Tibial artery (tissue), 4 donors: ENCODE results near the gene HACD4.
"Not testable (repeated sequence)": the region's sequence is repeated elsewhere in the genome, so short reads cannot be mapped to it uniquely, and the experiment has no call there.

Experiments used
- DNase-seq, 2 donors: peaks; one replicate each; pipeline ENCODE4 v3.0.0-alpha.2; 2019
- H3K27ac ChIP-seq, 2 donors: fragments of 200-600 bp; sonication (generic) in 1 of 2; 1 replicate in 1 of 2; 2 replicates in 1 of 2; pipeline ENCODE4 v1.5.1; 2018 to 2019; ENCODE audit warnings: mild to moderate bottlenecking in 1 of 2
- H3K27me3 ChIP-seq, 2 donors: fragments of 200-600 bp; sonication (generic) in 1 of 2; one replicate each; pipeline versions ENCODE4 v1.5.1 to v1.6.0; 2016 to 2019
- H3K36me3 ChIP-seq, 3 donors: fragments of 200-600 bp; sonication (generic) in 2 of 3; one replicate each; pipeline ENCODE4 v1.5.1; 2016 to 2019; ENCODE audit warnings: mild to moderate bottlenecking in 2 of 3
- H3K4me1 ChIP-seq, 4 donors: fragments of 200-600 bp; sonication (generic) in 2 of 4; 1 replicate in 3 of 4; 2 replicates in 1 of 4; pipeline ENCODE4 v1.5.1; 2016 to 2019
- H3K4me3 ChIP-seq, 2 donors: fragments of 200-600 bp; sonication (generic) in 1 of 2; 1 replicate in 1 of 2; 2 replicates in 1 of 2; pipeline ENCODE4 v1.5.1; 2018 to 2019; ENCODE audit warnings: mild to moderate bottlenecking in 2 of 2
- H3K9me3 ChIP-seq, 3 donors: fragments of 200-600 bp; sonication (generic) in 1 of 3; one replicate each; pipeline ENCODE4 v1.5.1; 2016 to 2019
- CTCF ChIP-seq, 2 experiments: fragments of 200-600 bp in 1 of 2; fragments of 450-650 bp in 1 of 2; IDR thresholded peaks; one replicate each; pipeline ENCODE4 v1.5.1; 2017 to 2019; ENCODE audit warnings: antibody characterized with exemption in 2 of 2, mild to moderate bottlenecking in 1 of 2, moderate library complexity in 1 of 2
- intact Hi-C: fragments of 100-400 bp; cut with DNase I; formaldehyde crosslinking; loops from one replicate; pipeline ENCODE4 v1.15.0; 2023; ENCODE audit warnings: low total_unique reads

HACD4 gene

GRCh38 chr9:20984506-20984905 is 46.9 kb downstream of the HACD4 start:
- no peak for DNase-seq
- no peak for TF ChIP-seq CTCF (IDR thresholded peaks at IDR 0.05)

GRCh38 chr9:20981486-20981885 is 50.0 kb downstream of the HACD4 start:
- TF ChIP-seq CTCF (IDR thresholded peaks at IDR 0.05): no peak
- DNase-seq: no peak
- H3K9me3 ChIP-seq: no peaks in the 10 kb centered on the region
- H3K4me1 ChIP-seq: peaks cover 0 to 55% (median 8%) of the 10 kb centered on the region in 4 donors
- H3K27me3 ChIP-seq: no peaks in the 10 kb centered on the region
- peaks cover 0 to 7% (median 5%) of the 10 kb centered on the region in 3 donors for H3K36me3 ChIP-seq
- intact Hi-C loops: no loop called here
- peak overlapping the region in 1 of 2 donors; percentile 28 for H3K4me3 ChIP-seq
- peak overlapping the region; percentile 72 to 78 for H3K27ac ChIP-seq

More at GRCh38 chr9:20984506-20984905, 46.9 kb downstream of the HACD4 start:
- H3K4me3 ChIP-seq: no peak overlapping the region
- H3K9me3 ChIP-seq: no peaks in the 10 kb centered on the region
- intact Hi-C loops: no loop called here
- H3K36me3 ChIP-seq: no peaks in the 10 kb centered on the region
- H3K27ac ChIP-seq: peak overlapping the region in 1 of 2 donors; percentile 18
- no peaks in the 10 kb centered on the region for H3K27me3 ChIP-seq
- H3K4me1 ChIP-seq: peaks cover 0 to 78% (median 21%) of the 10 kb centered on the region in 4 donors

GRCh38 chr9:20980832-20981455 is 50.5 kb downstream of the HACD4 start:
- TF ChIP-seq CTCF (IDR thresholded peaks at IDR 0.05): no peak
- Histone ChIP-seq H3K36me3 (peaks cover 0 to 9% (median 5%) of the 10 kb centered on the region in 3 donors), H3K27ac (peak overlapping the region; percentile 72 to 78), H3K4me3 (peak overlapping the region in 1 of 2 donors; percentile 28), H3K27me3 (no peaks in the 10 kb centered on the region), H3K9me3 (no peaks in the 10 kb centered on the region), H3K4me1 (peaks cover 0 to 55% (median 8%) of the 10 kb centered on the region in 4 donors)
- DNase-seq: no peak
- intact Hi-C loops: no loop called here

GRCh38 chr9:20978249-20978648 is 53.2 kb downstream of the HACD4 start:
- intact Hi-C loops: no loop called here
- H3K9me3 ChIP-seq: no peaks in the 10 kb centered on the region
- peaks cover 0 to 9% (median 5%) of the 10 kb centered on the region in 3 donors for H3K36me3 ChIP-seq
- H3K27me3 ChIP-seq: no peaks in the 10 kb centered on the region
- TF ChIP-seq CTCF (IDR thresholded peaks at IDR 0.05): no peak
- no peak overlapping the region for H3K4me3 ChIP-seq
- no peak for DNase-seq
- no peak overlapping the region for H3K27ac ChIP-seq
- peaks cover 0 to 37% (median 8%) of the 10 kb centered on the region in 4 donors for H3K4me1 ChIP-seq

- H3K36me3 ChIP-seq, DNase-seq, H3K27me3 ChIP-seq, H3K27ac ChIP-seq, H3K4me3 ChIP-seq, H3K9me3 ChIP-seq, H3K4me1 ChIP-seq, intact Hi-C loops: not testable (repeated sequence)
These were observed 57.1 kb downstream of the HACD4 start for GRCh38 chr9:20974191-20974938.

- intact Hi-C loops, H3K27me3 ChIP-seq, DNase-seq, H3K4me1 ChIP-seq, H3K4me3 ChIP-seq, H3K9me3 ChIP-seq, H3K36me3 ChIP-seq, H3K27ac ChIP-seq: not testable (repeated sequence)
These were observed 58.0 kb downstream of the HACD4 start for GRCh38 chr9:20973246-20973947.
